Erythroblast (primary cell): ENCODE measurements around the gene EXOSC5.

Experiments
- GATA1 ChIP-seq: IDR thresholded peaks from 2 replicates; pipeline ENCODE4 v1.6.1; 2011; ENCODE audit warnings: low read depth, mild to moderate bottlenecking, control low read depth, low read length, moderate library complexity
- POLR2A ChIP-seq: IDR thresholded peaks from 2 replicates; pipeline ENCODE4 v1.6.1; 2011; ENCODE audit warnings: mild to moderate bottlenecking, low read length

DNA sequence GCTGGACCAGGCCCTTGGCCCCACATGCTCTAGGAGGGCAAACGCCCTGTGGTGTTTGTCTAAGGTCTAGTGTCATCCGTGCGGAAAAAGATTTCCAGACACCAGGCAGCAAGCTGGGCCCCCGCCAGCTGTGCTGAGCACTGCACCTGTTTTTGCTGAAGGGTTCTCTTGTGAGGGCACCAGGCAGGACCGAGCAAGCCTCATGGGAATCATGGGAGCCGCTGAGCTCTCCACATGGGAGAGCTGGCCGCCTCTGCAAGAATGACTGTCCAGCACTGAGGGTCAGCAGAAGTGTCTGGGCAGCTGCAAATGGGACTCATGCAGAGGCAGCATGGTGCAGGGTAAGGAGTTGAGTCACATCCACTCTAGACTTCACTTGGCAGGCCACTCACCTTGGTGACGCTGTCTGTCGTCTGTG, 18.0 kb upstream of the EXOSC5 start:
- TF ChIP-seq POLR2A (no peak), GATA1 (no peak)
